HG03135 (cell line): ENCODE results near the gene CSKMT.
"Not testable (repeated sequence)": the region's sequence is repeated elsewhere in the genome, so short reads cannot be mapped to it uniquely, and the experiment has no call there.

ENCODE experiments used
- ATAC-seq: cut with Tn5 transposase; IDR thresholded peaks from one replicate; pipeline ENCODE4 v1.9.1; 2021; ENCODE audit warnings: mild to moderate bottlenecking, moderate library complexity; ENCODE audit not compliant: unreplicated experiment

The CSKMT gene

GRCh38 chr11:62654297-62654696, 10.8 kb upstream of the CSKMT start:
- ATAC-seq: no peak

DNA sequence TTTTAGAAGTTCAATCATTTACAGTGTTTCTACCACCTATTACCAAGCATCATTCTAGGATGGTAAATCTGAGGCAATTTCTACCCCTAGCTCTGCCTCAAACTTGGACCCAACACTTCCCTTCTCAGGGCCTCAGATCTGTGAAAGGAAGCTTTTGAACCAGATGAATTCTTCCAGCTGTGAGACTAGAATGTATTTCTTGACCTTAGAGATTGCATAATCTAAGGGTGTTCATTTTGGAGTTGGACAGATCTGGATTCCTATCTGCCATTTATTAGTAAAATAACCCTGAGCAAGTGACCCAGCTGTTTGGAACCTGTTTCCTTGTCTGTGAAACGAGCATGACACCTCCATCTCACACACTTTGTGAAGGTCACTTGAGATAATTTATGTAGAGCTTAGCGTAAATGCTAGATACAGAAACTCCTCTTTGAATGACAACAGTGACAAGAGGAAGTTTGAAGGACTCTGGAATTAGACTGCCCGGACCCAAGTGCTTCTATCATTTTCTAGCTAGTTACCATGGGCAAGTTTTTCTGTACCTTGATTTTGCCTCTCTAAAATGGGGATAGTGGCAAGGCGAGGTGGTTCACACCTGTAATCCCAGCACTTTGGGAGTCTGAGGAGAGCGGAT, 8.2 kb upstream of the CSKMT start:
- ATAC-seq: no peak

- peak; percentile 39 for ATAC-seq
Observed at GRCh38 chr11:62664405-62665074, 572 bp upstream of the CSKMT start.

DNA sequence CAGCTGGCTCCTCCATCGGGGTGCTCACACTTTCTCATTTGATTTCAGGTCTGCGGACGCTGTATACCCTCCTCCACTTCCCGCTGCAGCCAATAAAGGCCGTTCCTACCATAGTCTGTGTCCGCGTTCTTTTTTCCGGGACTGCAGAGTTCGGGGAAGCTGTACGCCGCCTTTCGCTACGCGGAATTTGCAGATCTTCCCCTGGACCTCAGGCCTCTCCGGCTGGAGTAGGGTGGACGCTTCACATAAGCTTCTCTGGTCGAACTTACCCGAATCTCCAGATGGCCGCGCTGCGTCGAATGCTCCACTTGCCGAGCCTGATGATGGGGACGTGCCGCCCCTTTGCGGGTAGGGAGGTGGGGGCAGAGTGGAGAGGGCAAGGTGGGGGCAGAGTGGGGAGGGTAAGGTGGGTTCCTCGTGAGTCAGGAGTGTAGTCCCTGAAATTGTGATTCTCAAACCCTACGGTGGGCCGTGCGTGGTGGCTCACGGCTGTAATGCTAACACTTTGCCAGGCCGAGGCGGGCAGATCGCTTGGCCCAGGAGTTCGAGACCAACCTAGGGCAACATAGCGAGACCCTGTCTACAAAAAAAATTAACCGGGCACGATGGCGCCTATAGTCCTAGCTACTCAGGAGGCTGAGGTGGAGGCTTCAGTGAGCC, 617 bp downstream of the CSKMT start:
- ATAC-seq: peak; percentile 3

DNA sequence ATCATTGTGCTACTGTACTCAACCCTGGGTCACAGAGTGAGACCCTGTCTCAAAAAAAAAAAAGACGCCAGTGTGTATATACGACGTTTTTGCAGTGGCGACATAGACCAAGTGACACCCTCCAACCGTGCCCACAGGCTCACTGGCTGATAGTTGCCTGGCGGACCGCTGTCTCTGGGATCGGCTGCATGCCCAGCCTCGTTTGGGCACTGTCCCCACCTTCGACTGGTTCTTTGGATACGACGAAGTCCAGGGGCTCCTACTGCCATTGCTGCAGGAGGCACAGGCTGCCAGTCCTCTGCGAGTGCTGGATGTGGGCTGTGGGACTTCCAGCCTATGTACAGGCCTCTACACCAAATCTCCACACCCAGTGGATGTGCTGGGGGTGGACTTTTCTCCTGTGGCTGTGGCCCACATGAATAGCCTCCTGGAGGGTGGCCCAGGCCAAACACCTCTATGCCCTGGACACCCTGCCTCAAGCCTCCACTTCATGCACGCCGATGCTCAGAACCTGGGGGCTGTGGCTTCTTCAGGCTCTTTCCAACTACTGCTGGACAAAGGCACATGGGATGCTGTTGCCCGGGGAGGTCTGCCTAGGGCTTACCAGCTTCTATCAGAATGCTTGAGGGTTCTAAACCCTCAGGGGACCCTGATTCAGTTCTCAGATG, 1.3 kb downstream of the CSKMT start:
- ATAC-seq: no peak

DNA sequence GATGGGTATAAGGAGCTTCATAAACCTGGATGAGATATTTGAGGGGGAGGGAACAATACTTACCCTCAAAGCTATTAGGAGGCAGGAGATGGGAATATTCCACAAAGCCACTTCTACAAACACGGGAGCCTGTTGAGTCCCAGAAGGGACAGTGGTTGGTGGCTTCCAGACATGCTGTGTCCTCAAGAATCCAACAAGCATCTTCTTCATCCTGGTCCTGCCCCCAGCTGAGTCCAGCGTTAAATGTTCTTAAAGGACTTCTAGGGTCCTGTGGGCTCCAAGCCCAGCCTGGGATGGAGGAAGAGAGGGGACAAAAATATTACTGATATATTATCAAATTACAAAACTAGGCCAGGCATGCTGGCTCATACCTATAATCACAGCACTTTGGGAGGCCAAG, 2.3 kb downstream of the CSKMT start:
- ATAC-seq: no peak

GRCh38 chr11:62669420-62670161, 4.5 kb downstream of the CSKMT start:
- no peak for ATAC-seq

GRCh38 chr11:62671236-62671607, 6.1 kb downstream of the CSKMT start:
- peak; percentile 8 for ATAC-seq

DNA sequence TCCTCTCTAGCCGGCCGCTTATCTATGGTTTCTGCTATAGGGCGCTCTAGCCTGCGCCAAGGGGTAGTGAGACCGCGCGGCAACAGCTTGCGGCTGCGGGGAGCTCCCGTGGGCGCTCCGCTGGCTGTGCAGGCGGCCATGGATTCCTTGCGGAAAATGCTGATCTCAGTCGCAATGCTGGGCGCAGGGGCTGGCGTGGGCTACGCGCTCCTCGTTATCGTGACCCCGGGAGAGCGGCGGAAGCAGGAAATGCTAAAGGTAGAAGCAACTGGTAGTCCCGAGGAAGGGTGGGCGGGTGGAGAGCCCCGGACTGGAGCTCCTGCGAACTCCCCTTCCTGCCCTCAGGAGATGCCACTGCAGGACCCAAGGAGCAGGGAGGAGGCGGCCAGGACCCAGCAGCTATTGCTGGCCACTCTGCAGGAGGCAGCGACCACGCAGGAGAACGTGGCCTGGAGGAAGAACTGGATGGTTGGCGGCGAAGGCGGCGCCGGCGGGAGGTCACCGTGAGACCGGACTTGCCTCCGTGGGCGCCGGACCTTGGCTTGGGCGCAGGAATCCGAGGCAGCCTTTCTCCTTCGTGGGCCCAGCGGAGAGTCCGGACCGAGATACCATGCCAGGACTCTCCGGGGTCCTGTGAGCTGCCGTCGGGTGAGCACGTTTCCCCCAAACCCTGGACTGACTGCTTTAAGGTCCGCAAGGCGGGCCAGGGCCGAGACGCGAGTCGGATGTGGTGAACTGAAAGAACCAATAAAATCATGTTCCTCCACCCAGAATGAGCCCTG, 6.7 kb downstream of the CSKMT start, which contains the start of the genes LBHD1 and UQCC3:
TSS of gene LBHD1 (minus strand) at position 660 of the 782 bp plus-strand sequence. CDS start 2,236 bp downstream, outside the sequence.
TSS of gene UQCC3 (plus strand) at position 66 of the 782 bp plus-strand sequence. CDS start at position 139, 73 bp downstream.
- ATAC-seq: peak; percentile 58

GRCh38 chr11:62673196-62673525, 8.0 kb downstream of the CSKMT start:
- no peak for ATAC-seq

DNA sequence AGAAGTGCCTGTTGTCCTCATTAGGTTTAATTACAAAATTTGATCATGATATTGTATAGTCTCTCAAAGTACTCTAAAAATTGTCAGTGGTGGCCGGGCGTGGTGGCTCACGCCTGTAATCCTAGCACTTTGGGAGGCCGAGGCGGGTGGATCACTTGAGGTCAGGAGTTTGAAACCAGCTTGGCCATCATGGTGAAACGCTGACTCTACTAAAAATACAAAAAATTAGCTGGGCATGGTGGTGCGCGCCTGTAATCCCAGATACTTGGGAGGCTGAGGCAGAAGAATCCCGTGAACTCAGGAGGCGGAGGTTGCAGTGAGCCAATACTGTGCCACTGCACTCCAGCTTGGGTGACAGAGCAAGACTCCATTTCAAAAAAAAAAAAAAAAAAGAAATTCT, 10.3 kb downstream of the CSKMT start:
- not testable (repeated sequence) for ATAC-seq

GRCh38 chr11:62676698-62677097, 11.6 kb downstream of the CSKMT start:
- ATAC-seq: no peak

DNA sequence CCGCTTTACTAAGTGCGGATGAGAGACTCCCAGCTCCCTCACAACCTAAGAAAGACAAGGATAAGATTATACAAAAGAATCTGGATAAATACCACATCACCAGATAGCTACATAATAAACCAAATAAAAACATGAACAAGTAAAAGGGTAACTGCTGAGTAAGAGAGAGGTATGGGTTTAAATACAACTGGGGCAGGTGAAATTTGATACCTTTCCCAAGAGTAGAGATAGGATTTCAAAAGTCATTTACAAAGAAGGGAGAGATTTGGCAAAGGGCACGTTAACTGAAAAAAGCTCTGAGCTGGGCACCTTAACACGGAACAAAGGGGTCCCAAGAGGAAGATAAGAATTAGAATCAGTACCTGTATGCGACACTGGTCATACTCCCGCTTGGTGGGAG, 12.0 kb downstream of the CSKMT start:
- no peak for ATAC-seq

- ATAC-seq: no peak
Observed at GRCh38 chr11:62677714-62678113, 12.6 kb downstream of the CSKMT start.

GRCh38 chr11:62678433-62678769, 13.3 kb downstream of the CSKMT start:
- ATAC-seq: no peak

DNA sequence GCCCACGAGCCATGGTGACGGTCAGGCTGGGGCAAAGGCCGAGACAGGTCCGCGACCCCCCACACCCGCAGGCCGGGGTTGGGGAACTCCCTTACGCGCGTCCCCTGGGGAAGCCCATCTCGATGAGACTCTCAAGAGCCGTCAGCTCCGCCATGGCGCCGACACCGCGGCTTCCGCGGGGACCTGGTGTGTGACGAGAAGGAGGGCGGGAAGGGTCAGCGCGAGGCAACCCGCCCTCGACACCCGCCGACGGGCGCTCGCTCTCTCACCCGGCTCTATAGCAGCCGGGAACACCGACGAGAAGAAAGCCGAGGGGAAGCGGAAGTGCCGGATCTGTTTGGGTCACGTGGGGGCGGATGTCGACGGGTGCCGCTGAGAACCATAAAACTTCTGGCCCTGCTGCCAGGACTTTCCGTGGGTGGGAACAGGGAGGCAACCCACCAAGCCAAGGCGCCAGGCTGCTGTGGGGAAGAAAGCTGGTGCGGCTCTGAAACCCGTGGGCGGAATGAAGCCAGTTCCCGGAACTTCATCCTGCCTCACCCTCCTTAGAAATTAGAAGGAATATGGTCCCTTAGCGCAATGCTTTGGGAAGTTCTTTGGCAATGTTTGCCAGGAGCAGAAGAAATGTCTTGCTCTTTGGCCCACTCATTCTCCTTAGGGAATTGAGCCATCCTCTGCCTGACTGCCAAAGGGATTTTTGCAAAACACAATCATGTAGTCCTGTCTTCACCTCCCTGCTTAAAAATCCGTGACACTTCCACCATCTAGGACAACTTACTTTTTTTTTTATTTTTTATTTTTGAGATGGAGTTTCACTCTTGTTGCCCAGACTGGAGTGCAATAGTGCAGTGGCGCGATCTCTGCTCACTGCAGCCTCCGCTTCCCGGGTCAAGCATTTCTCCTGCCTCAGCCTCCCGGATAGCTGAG, 13.9 kb downstream of the CSKMT start, which contains the start of gene UBXN1:
TSS of gene UBXN1 (minus strand) at position 304 of the 927 bp plus-strand sequence. CDS start at position 154, 150 bp downstream.
- ATAC-seq: no peak

DNA sequence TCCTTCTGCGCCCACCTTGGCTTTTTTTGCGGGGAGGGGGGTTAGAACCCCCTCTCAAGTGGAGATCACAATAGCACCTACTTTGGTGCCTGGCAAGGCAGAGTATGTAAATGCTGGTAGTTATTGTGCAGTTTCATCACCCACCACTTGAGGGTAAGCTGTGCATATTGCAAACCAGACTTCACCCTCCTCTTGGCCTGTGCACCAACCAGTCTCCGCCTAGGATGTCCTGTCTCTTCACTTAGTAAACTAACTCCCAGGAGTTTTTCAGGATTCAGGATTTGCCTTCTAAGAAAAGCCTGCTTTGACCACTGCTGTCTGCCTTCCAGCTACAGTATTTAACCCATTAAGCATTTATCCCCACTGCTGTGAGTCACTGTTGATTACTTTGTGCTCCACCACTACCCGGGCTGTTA, 15.7 kb downstream of the CSKMT start:
- peak; percentile 62 for ATAC-seq

DNA sequence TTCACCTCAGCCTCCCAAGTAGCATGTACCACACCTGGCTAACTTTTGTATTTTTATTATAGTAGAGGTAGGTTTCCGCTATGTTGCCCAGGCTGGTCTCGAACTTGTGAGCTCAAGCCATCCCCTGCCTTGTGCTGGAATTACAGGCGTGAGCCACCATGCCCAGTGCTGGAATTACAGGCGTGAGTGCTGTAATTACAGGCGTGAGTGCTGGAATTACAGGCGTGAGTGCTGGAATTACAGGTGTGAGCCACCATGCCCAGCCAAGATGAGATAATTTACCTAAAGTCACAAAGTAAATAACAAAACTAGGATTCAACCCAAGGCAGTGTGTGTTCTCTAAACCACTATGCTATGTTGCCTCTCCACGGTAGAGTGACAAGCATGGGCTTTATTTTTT, 17.4 kb downstream of the CSKMT start:
- no peak for ATAC-seq
